K562 (cell line): ENCODE data around the gene CHN2. TPM values are rescaled to one million over a fixed set of nuclear protein-coding genes. Genes with fewer than 3 reads are reported as not detected.

Experiments used
- ATAC-seq: fragments of 200-7000 bp; cut with Tn5 transposase; 3 replicates; pipeline ENCODE4 v1.9.1; 2020; ENCODE audit warnings: moderate library complexity
- BruUV-seq: library from RNA; stranded (reverse); fragments of 400-500 nt; replicated peaks from 2 replicates; lab custom pipeline; 2021; lab: Mats Ljungman, UMichigan
- CTCF ChIA-PET: fragments of 300-600 bp; formaldehyde crosslinking; extraction: SDS; loops from one replicate; lab custom pipeline; 2021; ENCODE audit warnings: low intra/inter-chr PET ratio; lab: Yijun Ruan, JAX
- POLR2A ChIA-PET: fragments of 300-600, 350-650 bp; sonication (Branson Sonifier 250); formaldehyde crosslinking; extraction: SDS; loops from one replicate; lab custom pipeline; 2021; ENCODE audit warnings: antibody characterized with exemption, inconsistent platforms; lab: Yijun Ruan, JAX
- DNase-seq, 4 experiments: peaks; one replicate each; pipeline versions ENCODE4 v3.0.0 to v3.0.0-alpha.2; 2011 to 2018; ENCODE audit warnings: low spot score in 3 of 4, mixed read lengths in 3 of 4; ENCODE audit errors: extremely low read depth in 1 of 4
- FAIRE-seq: peaks from 2 replicates; lab custom pipeline; 2011; peaks lifted over from hg19 to GRCh38; lab: Jason Lieb, UNC
- H2AFZ ChIP-seq: 2 replicates; pipeline ENCODE4 v1.6.0; 2011; ENCODE audit warnings: low read depth, low read length, control low read depth, inconsistent platforms
- H3K27ac ChIP-seq: fragments of 200-600 bp; 3 replicates; pipeline ENCODE4 v1.8.0; 2011; ENCODE audit warnings: low read depth, mild to moderate bottlenecking, control low read depth, inconsistent platforms, low read length, moderate library complexity, mixed read lengths; ENCODE audit errors: extremely low read depth
- H3K27me3 ChIP-seq, 2 experiments: fragments of 300-600 bp in 1 of 2; 2 replicates in 1 of 2; 3 replicates in 1 of 2; pipeline versions ENCODE4 v1.6.0 to v1.8.0; 2011; ENCODE audit warnings: inconsistent platforms in 2 of 2, low read length in 2 of 2, mild to moderate bottlenecking in 1 of 2, mixed read lengths in 1 of 2, moderate library complexity in 1 of 2; ENCODE audit not compliant: control insufficient read depth in 2 of 2, insufficient read depth in 2 of 2
- H3K36me3 ChIP-seq: fragments of 300-600 bp; 3 replicates; pipeline ENCODE4 v1.8.0; 2011; ENCODE audit warnings: mild to moderate bottlenecking, low read length, inconsistent platforms; ENCODE audit not compliant: control insufficient read depth, insufficient read depth
- H3K4me1 ChIP-seq, 2 experiments: fragments of 200-600 bp in 1 of 2; replicated peaks in 1 of 2; 2 replicates in 1 of 2; 3 replicates in 1 of 2; pipeline versions ENCODE4 v1.5.1 to v1.8.0; 2011; ENCODE audit warnings: inconsistent platforms in 2 of 2, low read length in 2 of 2, mild to moderate bottlenecking in 1 of 2, mixed read lengths in 1 of 2, moderate library complexity in 1 of 2; ENCODE audit not compliant: control insufficient read depth in 2 of 2, insufficient read depth in 2 of 2
- H3K4me2 ChIP-seq: 2 replicates; pipeline ENCODE4 v1.6.1; 2011; ENCODE audit warnings: low read length, control low read depth, inconsistent platforms, mixed read lengths; ENCODE audit not compliant: insufficient read depth
- H3K4me3 ChIP-seq: fragments of 200-600 bp; sonication (generic), shearing (Covaris generic); 2 replicates; pipeline ENCODE4 v1.5.1; 2016; ENCODE audit warnings: control low read depth, inconsistent platforms
- H3K79me2 ChIP-seq: fragments of 200-600 bp; 3 replicates; pipeline ENCODE4 v1.8.0; 2011; ENCODE audit warnings: low read length, inconsistent platforms; ENCODE audit not compliant: control insufficient read depth, insufficient read depth
- H3K9ac ChIP-seq, 2 experiments: 2 replicates each; pipeline versions ENCODE4 v1.6.0 to v1.6.1; 2011; ENCODE audit warnings: low read depth in 2 of 2, low read length in 2 of 2, control low read depth in 1 of 2, inconsistent platforms in 1 of 2, mild to moderate bottlenecking in 1 of 2, mixed read lengths in 1 of 2; ENCODE audit not compliant: insufficient read depth in 1 of 2
- H3K9me1 ChIP-seq: one replicate; pipeline ENCODE4 v1.6.0; 2011; ENCODE audit warnings: inconsistent platforms, mild to moderate bottlenecking, low read length, moderate library complexity; ENCODE audit not compliant: control insufficient read depth, insufficient read depth
- H3K9me3 ChIP-seq: replicated peaks from 2 replicates; pipeline ENCODE4 v1.5.1; 2011; ENCODE audit warnings: low read depth, low read length, inconsistent platforms; ENCODE audit not compliant: control insufficient read depth, insufficient read depth
- H4K20me1 ChIP-seq: replicated peaks from 2 replicates; pipeline ENCODE4 v1.6.1; 2011; ENCODE audit warnings: low read length, inconsistent platforms, mixed read lengths; ENCODE audit not compliant: control insufficient read depth, insufficient read depth
- CBFA2T2 ChIP-seq: fragments of 450-650 bp; conservative IDR thresholded peaks from 2 replicates; pipeline ENCODE4 v1.6.1; 2017; ENCODE audit warnings: mild to moderate bottlenecking
- CBFA2T3 ChIP-seq: fragments of 450-650 bp; IDR thresholded peaks from 2 replicates; pipeline ENCODE4 v1.6.1; 2017
- EP300 ChIP-seq: IDR thresholded peaks from 2 replicates; pipeline ENCODE4 v1.6.1; 2012; ENCODE audit warnings: low read length, improper control_type of control experiment
- GATA2 ChIP-seq: sonication (generic); formaldehyde crosslinking; IDR thresholded peaks from 2 replicates; pipeline ENCODE4 v1.4.0; 2020; ENCODE audit warnings: mild to moderate bottlenecking, missing genetic modification reagents
- ILF3 ChIP-seq: fragments of 450-650 bp; IDR thresholded peaks from 2 replicates; pipeline ENCODE4 v1.6.1; 2018; ENCODE audit warnings: antibody characterized with exemption, mild to moderate bottlenecking, moderate library complexity, borderline replicate concordance
- TAF7 ChIP-seq: fragments of 450-650 bp; IDR thresholded peaks from 2 replicates; pipeline ENCODE4 v1.6.1; 2016; ENCODE audit warnings: missing genetic modification characterization, missing compliant biosample characterization
- TAL1 ChIP-seq: fragments of 450-650 bp; IDR thresholded peaks from 2 replicates; pipeline ENCODE4 v1.6.1; 2016; ENCODE audit warnings: mild to moderate bottlenecking
- TCF3 ChIP-seq: sonication (generic); formaldehyde crosslinking; IDR thresholded peaks from 2 replicates; pipeline ENCODE4 v1.4.0; 2020; ENCODE audit warnings: mild to moderate bottlenecking, missing genetic modification reagents
- ZNF197 ChIP-seq: fragments of 200-800 bp; sonication (Bioruptor generic); IDR thresholded peaks from 2 replicates; pipeline ENCODE4 v1.6.1; 2016; ENCODE audit warnings: low read depth, missing genetic modification characterization, missing compliant biosample characterization
- WGBS: fragments of 100-300 bp; shearing (Covaris generic); methylation state at CpG from one replicate; pipeline ENCODE4 v1.1.6; 2016; ENCODE audit warnings: low coverage, mixed read lengths; ENCODE audit not compliant: insufficient coverage; ENCODE audit errors: missing lambda C conversion rate; 5-methylcytosine and 5-hydroxymethylcytosine counted together
- in situ Hi-C: fragments of 300-500 bp; cut with MboI; formaldehyde crosslinking; loops from 4 replicates; pipeline ENCODE4 v1.15.0; 2018; ENCODE audit warnings: inconsistent platforms, mixed read lengths
- intact Hi-C: fragments of 100-400 bp; cut with micrococcal nuclease; formaldehyde crosslinking; loops from 2 replicates; pipeline ENCODE4 v1.14.2; 2022
- polyA plus RNA-seq, 8 experiments: library from polyadenylated mRNA; depleted of rRNA in 4 of 8; stranded (reverse) in 5 of 8; unstranded in 3 of 8; fragments of >200 nt; fragmentation: Nextera tagmentation in 2 of 8; fragmentation: Illumina TruSeq in 1 of 8; extraction: Ambion mirVana in 2 of 8; extraction: Trizol in 1 of 8; gene quantifications; 2 replicates each; pipeline versions ENCODE4 v1.2.1 to v1.2.3, GENCODE V29; 2011 to 2014; ENCODE audit warnings: inconsistent platforms in 1 of 8, missing spikeins in 1 of 8
- total RNA-seq, 7 experiments: library from RNA; depleted of rRNA in 6 of 7; stranded (reverse); fragments of >200 nt in 6 of 7; fragmentation: Illumina TruSeq in 2 of 7; extraction: Trizol in 2 of 7; gene quantifications; 2 replicates each; pipeline versions ENCODE4 v1.2.1 to v1.2.3, GENCODE V29; 2011 to 2021; ENCODE audit warnings: low replicate concordance in 1 of 7
- TF ChIP-seq, protein P1 (sequence below): sonication (generic); formaldehyde crosslinking; IDR thresholded peaks from 2 replicates; pipeline ENCODE4 v1.8.0; 2022; ENCODE audit warnings: missing genetic modification reagents, mild to moderate bottlenecking, borderline replicate concordance
- TF ChIP-seq, protein P2 (sequence below): sonication (generic); formaldehyde crosslinking; IDR thresholded peaks from 2 replicates; pipeline ENCODE4 v1.8.0; 2022; ENCODE audit warnings: mild to moderate bottlenecking, missing genetic modification reagents

The CHN2 gene
- total and polyA plus RNA-seq, 9 of the 15 experiments (the other 6 are each of a cell fraction or from before 2014, with no cell fraction given): 0.12 to 2.1 (median 0.31) TPM; not detected in 1

DNA sequence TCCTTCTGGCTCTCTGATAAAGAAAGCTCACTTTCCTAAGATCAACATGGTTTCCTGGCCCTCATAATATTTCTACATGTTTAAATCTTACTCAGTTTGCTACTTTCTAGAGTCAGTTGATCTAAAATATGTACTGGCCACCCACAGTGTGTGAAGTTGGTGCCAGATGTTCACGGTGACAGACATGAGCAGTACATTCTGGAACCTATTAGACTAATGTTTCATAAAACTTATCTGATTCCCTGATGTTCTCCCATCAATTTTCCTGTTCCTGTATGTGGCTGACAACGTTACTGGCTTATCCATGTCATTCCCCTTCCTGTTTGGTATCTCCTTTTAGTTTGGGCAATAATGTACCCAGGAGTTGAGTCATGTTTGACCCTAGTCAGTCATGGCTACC is 34.5 kb upstream of the CHN2 start:
- ChIA-PET CTCF (no interaction called here), POLR2A (no interaction called here)
- 0% methylated on average over 2 of the region's 2 CpGs for WGBS
- no TSS peak for BruUV-seq
- H3K4me1 ChIP-seq: no peaks in the 10 kb centered on the region
- no peak overlapping the region for H3K27ac ChIP-seq
- intact Hi-C loops (no loop called here), in situ Hi-C loops (no loop called here)
- H3K9me1 ChIP-seq: no peaks in the 10 kb centered on the region
- H3K4me3 ChIP-seq: no peak overlapping the region
- no peak for ATAC-seq
- H3K9ac ChIP-seq: no peak overlapping the region
- no peak for DNase-seq
- H4K20me1 ChIP-seq: no peaks in the 10 kb centered on the region
- no peaks in the 10 kb centered on the region for H3K79me2 ChIP-seq
- H3K4me2 ChIP-seq: no peak overlapping the region
- no peak overlapping the region for H2AFZ ChIP-seq
- no peaks in the 10 kb centered on the region for H3K9me3 ChIP-seq
- FAIRE-seq: no peak
- H3K36me3 ChIP-seq: no peaks in the 10 kb centered on the region
- H3K27me3 ChIP-seq: no peaks in the 10 kb centered on the region
- TF ChIP-seq ILF3 (no peak), TAF7 (tag) (no peak)

DNA sequence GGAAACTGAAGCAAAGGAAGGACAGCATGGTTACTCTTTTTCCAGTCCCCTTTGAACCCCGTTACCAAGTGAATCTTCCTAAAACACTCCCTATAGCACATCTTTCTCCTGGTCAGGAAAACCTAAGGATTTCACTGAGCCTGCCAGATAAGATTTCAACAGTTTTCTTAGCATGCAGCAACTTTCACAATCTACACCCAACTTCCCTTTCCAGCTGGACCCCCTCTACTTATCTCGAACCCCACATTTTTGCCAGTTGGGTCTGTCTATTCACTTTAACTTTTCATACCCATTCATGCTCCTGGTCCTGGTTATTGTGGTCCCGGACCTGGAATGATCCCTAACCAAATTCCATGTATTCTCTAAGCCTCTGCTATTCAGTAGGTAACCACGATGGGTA is 33.3 kb upstream of the CHN2 start:
- in situ Hi-C loops (no loop called here), intact Hi-C loops (no loop called here)
- Histone ChIP-seq H3K9ac (no peak overlapping the region), H3K79me2 (no peaks in the 10 kb centered on the region), H4K20me1 (no peaks in the 10 kb centered on the region), H3K36me3 (no peaks in the 10 kb centered on the region), H3K4me3 (no peak overlapping the region), H2AFZ (no peak overlapping the region), H3K4me2 (no peak overlapping the region), H3K9me1 (no peaks in the 10 kb centered on the region), H3K4me1 (no peaks in the 10 kb centered on the region), H3K9me3 (no peaks in the 10 kb centered on the region), H3K27me3 (no peaks in the 10 kb centered on the region), H3K27ac (no peak overlapping the region)
- CTCF ChIA-PET: no interaction called here
- DNase-seq (no peak), FAIRE-seq (no peak), ATAC-seq (no peak)
- no TSS peak for BruUV-seq
- WGBS: 0% methylated on average over 4 of the region's 4 CpGs
- POLR2A ChIA-PET: no interaction called here
- TF ChIP-seq TAL1 (peak; percentile 25; the same call in 1 of the 2 replicates), ZNF197 (CRISPR knock-in tag) (no peak), GATA2 (CRISPR knock-in tag) (peak; percentile 63; the same call in 1 of the 2 replicates), CBFA2T3 (peak; percentile 53), EP300 (peak; percentile 28; the same call in 1 of the 2 replicates), TCF3 (CRISPR knock-in tag) (peak; percentile 86), CBFA2T2 (peak; percentile 36)
- TF ChIP-seq, protein P1, sequence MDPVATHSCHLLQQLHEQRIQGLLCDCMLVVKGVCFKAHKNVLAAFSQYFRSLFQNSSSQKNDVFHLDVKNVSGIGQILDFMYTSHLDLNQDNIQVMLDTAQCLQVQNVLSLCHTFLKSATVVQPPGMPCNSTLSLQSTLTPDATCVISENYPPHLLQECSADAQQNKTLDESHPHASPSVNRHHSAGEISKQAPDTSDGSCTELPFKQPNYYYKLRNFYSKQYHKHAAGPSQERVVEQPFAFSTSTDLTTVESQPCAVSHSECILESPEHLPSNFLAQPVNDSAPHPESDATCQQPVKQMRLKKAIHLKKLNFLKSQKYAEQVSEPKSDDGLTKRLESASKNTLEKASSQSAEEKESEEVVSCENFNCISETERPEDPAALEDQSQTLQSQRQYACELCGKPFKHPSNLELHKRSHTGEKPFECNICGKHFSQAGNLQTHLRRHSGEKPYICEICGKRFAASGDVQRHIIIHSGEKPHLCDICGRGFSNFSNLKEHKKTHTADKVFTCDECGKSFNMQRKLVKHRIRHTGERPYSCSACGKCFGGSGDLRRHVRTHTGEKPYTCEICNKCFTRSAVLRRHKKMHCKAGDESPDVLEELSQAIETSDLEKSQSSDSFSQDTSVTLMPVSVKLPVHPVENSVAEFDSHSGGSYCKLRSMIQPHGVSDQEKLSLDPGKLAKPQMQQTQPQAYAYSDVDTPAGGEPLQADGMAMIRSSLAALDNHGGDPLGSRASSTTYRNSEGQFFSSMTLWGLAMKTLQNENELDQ (CRISPR knock-in tag): no peak
- TF ChIP-seq, protein P2, sequence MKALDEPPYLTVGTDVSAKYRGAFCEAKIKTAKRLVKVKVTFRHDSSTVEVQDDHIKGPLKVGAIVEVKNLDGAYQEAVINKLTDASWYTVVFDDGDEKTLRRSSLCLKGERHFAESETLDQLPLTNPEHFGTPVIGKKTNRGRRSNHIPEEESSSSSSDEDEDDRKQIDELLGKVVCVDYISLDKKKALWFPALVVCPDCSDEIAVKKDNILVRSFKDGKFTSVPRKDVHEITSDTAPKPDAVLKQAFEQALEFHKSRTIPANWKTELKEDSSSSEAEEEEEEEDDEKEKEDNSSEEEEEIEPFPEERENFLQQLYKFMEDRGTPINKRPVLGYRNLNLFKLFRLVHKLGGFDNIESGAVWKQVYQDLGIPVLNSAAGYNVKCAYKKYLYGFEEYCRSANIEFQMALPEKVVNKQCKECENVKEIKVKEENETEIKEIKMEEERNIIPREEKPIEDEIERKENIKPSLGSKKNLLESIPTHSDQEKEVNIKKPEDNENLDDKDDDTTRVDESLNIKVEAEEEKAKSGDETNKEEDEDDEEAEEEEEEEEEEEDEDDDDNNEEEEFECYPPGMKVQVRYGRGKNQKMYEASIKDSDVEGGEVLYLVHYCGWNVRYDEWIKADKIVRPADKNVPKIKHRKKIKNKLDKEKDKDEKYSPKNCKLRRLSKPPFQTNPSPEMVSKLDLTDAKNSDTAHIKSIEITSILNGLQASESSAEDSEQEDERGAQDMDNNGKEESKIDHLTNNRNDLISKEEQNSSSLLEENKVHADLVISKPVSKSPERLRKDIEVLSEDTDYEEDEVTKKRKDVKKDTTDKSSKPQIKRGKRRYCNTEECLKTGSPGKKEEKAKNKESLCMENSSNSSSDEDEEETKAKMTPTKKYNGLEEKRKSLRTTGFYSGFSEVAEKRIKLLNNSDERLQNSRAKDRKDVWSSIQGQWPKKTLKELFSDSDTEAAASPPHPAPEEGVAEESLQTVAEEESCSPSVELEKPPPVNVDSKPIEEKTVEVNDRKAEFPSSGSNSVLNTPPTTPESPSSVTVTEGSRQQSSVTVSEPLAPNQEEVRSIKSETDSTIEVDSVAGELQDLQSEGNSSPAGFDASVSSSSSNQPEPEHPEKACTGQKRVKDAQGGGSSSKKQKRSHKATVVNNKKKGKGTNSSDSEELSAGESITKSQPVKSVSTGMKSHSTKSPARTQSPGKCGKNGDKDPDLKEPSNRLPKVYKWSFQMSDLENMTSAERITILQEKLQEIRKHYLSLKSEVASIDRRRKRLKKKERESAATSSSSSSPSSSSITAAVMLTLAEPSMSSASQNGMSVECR: no peak
